ENCODE results near the gene IGFLR1. TPM values are rescaled to one million over a fixed set of nuclear protein-coding genes. Genes with fewer than 3 reads are reported as not detected.

The IGFLR1 gene
- total RNA-seq, 1 donor from 2014 or later, result not detected

DNA sequence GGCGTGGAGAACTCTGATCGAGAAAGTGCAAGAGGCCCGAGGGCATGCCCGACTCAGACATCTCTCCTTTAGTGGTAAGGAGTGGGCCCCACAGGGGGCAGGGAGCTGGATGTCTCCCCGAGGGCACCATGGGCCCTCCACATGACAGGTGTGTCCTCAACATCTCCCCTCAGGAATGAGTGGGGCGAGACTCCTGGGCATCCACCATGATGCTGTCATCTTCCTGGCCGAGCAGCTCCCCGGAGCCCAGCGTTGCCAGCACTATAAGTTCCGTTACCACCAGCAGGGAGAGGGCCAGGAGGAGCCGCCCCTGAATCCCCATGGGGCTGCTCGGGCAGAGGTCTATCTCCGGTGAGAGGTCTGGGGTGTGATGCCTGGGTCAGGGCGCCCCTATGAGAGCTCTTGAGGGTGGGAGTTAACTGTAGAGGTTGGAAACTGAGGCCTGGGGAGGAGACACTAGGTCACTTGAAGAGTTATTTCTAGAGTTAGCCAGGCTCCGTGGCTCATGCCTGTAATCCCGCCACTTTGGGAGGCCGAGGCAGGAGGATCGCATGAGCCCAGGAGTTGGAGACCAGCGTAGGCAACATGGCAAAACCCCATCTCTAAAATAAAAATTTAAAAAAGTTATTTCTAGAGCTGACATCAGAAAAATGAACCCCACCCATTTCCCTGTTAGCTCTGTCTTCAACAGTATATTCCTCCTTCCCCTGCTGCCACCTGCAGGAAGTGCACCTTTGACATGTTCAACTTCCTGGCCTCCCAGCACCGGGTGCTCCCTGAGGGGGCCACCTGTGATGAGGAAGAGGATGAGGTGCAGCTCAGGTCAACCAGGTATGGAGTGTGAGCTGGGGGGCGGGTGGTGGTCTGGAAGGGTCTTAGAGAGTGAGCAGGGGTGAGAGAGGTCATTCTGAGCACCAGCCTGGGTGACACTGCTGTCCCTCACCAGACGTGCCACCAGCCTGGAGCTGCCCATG is 5.1 kb downstream of the IGFLR1 start:
- TF ChIP-seq, protein P1, sequence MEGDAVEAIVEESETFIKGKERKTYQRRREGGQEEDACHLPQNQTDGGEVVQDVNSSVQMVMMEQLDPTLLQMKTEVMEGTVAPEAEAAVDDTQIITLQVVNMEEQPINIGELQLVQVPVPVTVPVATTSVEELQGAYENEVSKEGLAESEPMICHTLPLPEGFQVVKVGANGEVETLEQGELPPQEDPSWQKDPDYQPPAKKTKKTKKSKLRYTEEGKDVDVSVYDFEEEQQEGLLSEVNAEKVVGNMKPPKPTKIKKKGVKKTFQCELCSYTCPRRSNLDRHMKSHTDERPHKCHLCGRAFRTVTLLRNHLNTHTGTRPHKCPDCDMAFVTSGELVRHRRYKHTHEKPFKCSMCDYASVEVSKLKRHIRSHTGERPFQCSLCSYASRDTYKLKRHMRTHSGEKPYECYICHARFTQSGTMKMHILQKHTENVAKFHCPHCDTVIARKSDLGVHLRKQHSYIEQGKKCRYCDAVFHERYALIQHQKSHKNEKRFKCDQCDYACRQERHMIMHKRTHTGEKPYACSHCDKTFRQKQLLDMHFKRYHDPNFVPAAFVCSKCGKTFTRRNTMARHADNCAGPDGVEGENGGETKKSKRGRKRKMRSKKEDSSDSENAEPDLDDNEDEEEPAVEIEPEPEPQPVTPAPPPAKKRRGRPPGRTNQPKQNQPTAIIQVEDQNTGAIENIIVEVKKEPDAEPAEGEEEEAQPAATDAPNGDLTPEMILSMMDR (IDR thresholded peaks at IDR 0.05), result no peak
- no peak overlapping the region for H3K4me3 ChIP-seq

GRCh38 chr19:35734889-35735288 is 7.4 kb downstream of the IGFLR1 start:
- no peaks in the 10 kb centered on the region for H3K27me3 ChIP-seq
- intact Hi-C loops (cut with DNase I), result no loop called here
- no peak overlapping the region for H3K4me3 ChIP-seq
- TF ChIP-seq, protein P1 (IDR thresholded peaks at IDR 0.05), result no peak
- no peaks in the 10 kb centered on the region for H3K9me3 ChIP-seq
- H3K27ac ChIP-seq, result no peak overlapping the region
- peaks cover 3 to 4% of the 10 kb centered on the region in 2 donors for H3K4me1 ChIP-seq
- DNase-seq (ENCODE audit: low spot score in 2 of 2), result no peak
- H3K36me3 ChIP-seq, result peaks cover 64 to 83% of the 10 kb centered on the region in 2 donors

More for the DNA sequence above, 5.1 kb downstream of the IGFLR1 start:
- Histone ChIP-seq H3K4me1 (peaks cover 5 to 12% of the 10 kb centered on the region in 2 donors), H3K36me3 (peaks cover 40 to 60% of the 10 kb centered on the region in 2 donors), H3K27ac (no peak overlapping the region), H3K27me3 (no peaks in the 10 kb centered on the region), H3K9me3 (no peaks in the 10 kb centered on the region)
- no peak for DNase-seq (ENCODE audit: low spot score in 2 of 2)
- intact Hi-C loops (cut with DNase I), result no loop called here

- no peak overlapping the region for H3K4me3 ChIP-seq
- H3K27ac ChIP-seq, result no peak overlapping the region
- TF ChIP-seq, protein P1 (IDR thresholded peaks at IDR 0.05), result no peak
- no peaks in the 10 kb centered on the region for H3K9me3 ChIP-seq
- H3K27me3 ChIP-seq, result no peaks in the 10 kb centered on the region
- no peak for DNase-seq (ENCODE audit: low spot score in 2 of 2)
- intact Hi-C loops (cut with DNase I), result no loop called here
- H3K36me3 ChIP-seq, result peaks cover 70 to 89% of the 10 kb centered on the region in 2 donors
- H3K4me1 ChIP-seq, result no peaks in the 10 kb centered on the region
Measured at GRCh38 chr19:35734273-35734672, 8.0 kb downstream of the IGFLR1 start.

DNA sequence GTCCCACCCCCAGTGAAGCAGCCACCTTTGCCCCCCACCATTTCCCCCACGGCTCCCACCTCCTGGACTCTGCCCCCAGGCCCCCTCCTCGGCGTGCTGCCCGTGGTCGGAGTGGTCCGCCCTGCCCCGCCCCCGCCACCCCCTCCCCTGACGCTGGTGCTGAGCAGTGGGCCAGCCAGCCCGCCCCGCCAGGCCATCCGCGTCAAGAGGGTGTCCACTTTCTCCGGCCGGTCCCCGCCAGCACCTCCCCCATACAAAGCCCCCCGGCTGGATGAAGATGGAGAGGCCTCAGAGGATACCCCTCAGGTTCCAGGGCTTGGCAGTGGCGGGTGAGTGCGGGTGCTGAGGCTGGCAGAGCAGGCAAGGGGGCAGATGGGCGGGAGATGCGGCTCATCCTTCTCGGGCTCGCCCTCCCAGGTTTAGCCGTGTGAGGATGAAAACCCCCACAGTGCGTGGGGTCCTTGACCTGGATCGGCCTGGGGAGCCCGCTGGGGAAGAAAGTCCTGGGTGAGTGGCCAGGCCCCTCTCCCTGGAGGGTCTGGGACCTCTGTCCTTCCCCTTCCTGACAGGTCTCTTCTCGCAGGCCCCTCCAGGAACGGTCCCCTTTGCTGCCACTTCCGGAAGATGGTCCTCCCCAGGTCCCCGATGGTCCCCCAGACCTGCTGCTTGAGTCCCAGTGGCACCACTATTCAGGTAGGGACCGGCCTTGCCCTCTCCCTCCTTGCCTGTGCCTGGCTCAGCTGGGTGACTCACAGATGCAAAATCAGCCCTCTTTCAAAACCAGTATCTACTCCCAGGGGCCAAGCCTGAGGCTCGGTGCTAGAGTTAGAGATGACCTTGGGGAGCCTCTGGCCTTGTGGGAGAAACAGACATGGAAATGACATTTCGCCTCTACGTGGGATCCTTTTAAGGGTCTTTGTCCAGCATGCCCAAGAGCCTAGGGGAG is 8.8 kb downstream of the IGFLR1 start:
- Histone ChIP-seq H3K9me3 (no peaks in the 10 kb centered on the region), H3K27ac (no peak overlapping the region)
- intact Hi-C loops (cut with DNase I), result no loop called here

More for the DNA sequence above, 8.8 kb downstream of the IGFLR1 start:
- H3K4me3 ChIP-seq, result no peak overlapping the region
- TF ChIP-seq, protein P1 (IDR thresholded peaks at IDR 0.05), result no peak
- H3K4me1 ChIP-seq, result no peaks in the 10 kb centered on the region
- H3K36me3 ChIP-seq, result peaks cover 78 to 94% of the 10 kb centered on the region in 2 donors
- DNase-seq (ENCODE audit: low spot score in 2 of 2), result no peak
- H3K27me3 ChIP-seq, result no peaks in the 10 kb centered on the region
